Activated CD8-positive, alpha-beta T cell treated with anti-CD3 and anti-CD28 coated beads, Interleukin-2, amount 10 ng/mL, durations not matched to agents 7 days and 5 days (primary cell): ENCODE results near the gene LMCD1. TPM values are rescaled to one million over a fixed set of nuclear protein-coding genes. Genes with fewer than 3 reads are reported as not detected.

ENCODE experiments used
- ATAC-seq: fragments of 150-1000 bp; cut with Tn5 transposase; one replicate; pipeline ENCODE4 v1.10.0; 2021; ENCODE audit warnings: moderate library complexity
- CTCF ChIA-PET: fragments of 350-600 bp; sonication (Branson Sonifier 250); formaldehyde crosslinking; loops from one replicate; lab custom pipeline; 2021; ENCODE audit warnings: antibody characterized with exemption; lab: Charles Lee
- POLR2A ChIA-PET: fragments of 350-600 bp; sonication (Branson Sonifier 250); formaldehyde crosslinking; loops from one replicate; lab custom pipeline; 2021; ENCODE audit warnings: antibody characterized with exemption; lab: Charles Lee
- DNase-seq: peaks from one replicate; pipeline ENCODE4 v3.0.0-alpha.2; 2020
- H3K27ac Mint-ChIP-seq: one replicate; pipeline ENCODE4 v1.8.0; 2021; ENCODE audit warnings: mild to moderate bottlenecking, mixed read lengths
- H3K27me3 Mint-ChIP-seq: one replicate; pipeline ENCODE4 v1.8.0; 2021; ENCODE audit warnings: low read depth, mixed read lengths
- H3K36me3 Mint-ChIP-seq: one replicate; pipeline ENCODE4 v1.8.0; 2021; ENCODE audit warnings: low read depth, mixed read lengths
- H3K4me1 Mint-ChIP-seq: one replicate; pipeline ENCODE4 v1.8.0; 2021; ENCODE audit warnings: low read depth, mixed read lengths
- H3K4me3 Mint-ChIP-seq: one replicate; pipeline ENCODE4 v1.8.0; 2021; ENCODE audit warnings: mild to moderate bottlenecking, mixed read lengths
- H3K9me3 Mint-ChIP-seq: one replicate; pipeline ENCODE4 v1.8.0; 2022; ENCODE audit warnings: mixed read lengths; ENCODE audit not compliant: insufficient read depth
- total RNA-seq, 2 experiments: library from RNA; stranded (reverse); gene quantifications; one replicate each; pipeline ENCODE4 v1.2.3, GENCODE V29; 2021

LMCD1 gene, protein sequence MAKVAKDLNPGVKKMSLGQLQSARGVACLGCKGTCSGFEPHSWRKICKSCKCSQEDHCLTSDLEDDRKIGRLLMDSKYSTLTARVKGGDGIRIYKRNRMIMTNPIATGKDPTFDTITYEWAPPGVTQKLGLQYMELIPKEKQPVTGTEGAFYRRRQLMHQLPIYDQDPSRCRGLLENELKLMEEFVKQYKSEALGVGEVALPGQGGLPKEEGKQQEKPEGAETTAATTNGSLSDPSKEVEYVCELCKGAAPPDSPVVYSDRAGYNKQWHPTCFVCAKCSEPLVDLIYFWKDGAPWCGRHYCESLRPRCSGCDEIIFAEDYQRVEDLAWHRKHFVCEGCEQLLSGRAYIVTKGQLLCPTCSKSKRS
- 1 to 10 TPM in 1 of 2 experiments, under 1 TPM in 1; 0.53 to 1.2 TPM for total RNA-seq

DNA sequence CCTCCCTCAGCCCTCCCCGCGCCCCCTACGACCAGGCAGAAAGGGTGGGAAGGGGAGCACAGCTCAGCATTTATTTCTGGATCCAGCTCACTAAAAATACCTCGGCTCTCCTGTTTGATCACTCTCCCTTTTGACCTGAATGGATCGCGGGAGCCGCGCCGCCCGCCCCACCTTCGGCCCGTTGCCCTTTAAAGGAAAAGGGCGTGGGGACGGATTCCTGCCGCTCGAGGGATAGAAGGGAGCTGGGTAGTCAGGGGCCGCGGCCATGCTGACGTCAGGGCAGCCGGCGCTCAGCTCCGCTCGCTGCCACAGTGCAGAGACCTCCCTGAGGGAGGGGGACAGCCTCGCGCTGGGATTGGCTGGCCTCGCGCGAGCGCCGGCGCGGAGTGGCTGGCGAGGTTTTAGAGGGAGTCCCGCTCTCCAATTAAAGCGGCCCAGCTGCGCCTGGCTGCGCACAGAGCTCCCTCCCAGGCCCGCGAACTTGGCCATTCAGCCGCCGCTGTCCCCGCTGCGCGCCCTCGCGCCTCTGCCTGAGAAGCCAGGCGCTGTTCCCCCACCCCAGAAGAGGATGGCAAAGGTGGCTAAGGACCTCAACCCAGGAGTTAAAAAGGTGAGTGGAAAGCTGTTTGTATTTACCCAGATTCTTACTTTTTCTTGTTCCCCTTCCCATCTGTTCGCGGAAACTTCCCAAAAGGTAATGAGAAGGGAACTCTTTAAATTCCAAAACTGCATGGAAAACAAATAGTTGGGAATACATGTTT, at the start of gene LMCD1:
Gene LMCD1 (plus strand): TSS at position 453 of the 761 bp plus-strand sequence. CDS start 116 bp downstream, at position 569.
- Mint-ChIP-seq H3K36me3 (no peaks in the 10 kb centered on the region), H3K4me3 (peak within 1 kb of the TSS; percentile 66), H3K27ac (no peak within 1 kb of the TSS), H3K4me1 (peaks cover 9% of the 10 kb centered on the region), H3K9me3 (no peaks in the 10 kb centered on the region), H3K27me3 (peaks cover 22% of the 10 kb centered on the region)
- ATAC-seq (peak; percentile 100), DNase-seq (peak; percentile 79)
- ChIA-PET POLR2A (no interaction called here), CTCF (no interaction called here)

DNA sequence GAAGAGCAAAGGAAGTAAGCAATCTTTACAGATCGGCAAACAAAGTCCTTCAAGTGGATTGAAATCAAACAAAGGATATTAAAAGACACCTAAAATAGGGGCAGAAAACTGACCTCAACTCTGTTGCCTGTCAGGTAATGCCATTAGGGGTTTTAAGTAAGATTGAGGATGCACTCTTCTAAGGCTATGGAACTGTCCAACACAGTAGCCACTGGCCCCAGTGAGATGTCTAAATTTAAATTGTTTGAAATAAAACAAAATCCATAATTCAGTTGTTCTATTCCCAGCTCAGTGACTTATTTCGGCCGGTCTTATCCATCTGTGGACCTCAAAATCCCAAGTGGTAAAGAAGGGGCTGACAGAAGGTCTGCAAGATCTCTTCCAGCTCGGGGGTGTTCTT, 49.5 kb upstream of the LMCD1 start:
- no peak for ATAC-seq
- Mint-ChIP-seq H3K9me3 (no peaks in the 10 kb centered on the region), H3K4me3 (no peak overlapping the region), H3K4me1 (no peaks in the 10 kb centered on the region), H3K27me3 (no peaks in the 10 kb centered on the region), H3K27ac (no peak overlapping the region), H3K36me3 (no peaks in the 10 kb centered on the region)
- no peak for DNase-seq
- ChIA-PET CTCF (no interaction called here), POLR2A (no interaction called here)

DNA sequence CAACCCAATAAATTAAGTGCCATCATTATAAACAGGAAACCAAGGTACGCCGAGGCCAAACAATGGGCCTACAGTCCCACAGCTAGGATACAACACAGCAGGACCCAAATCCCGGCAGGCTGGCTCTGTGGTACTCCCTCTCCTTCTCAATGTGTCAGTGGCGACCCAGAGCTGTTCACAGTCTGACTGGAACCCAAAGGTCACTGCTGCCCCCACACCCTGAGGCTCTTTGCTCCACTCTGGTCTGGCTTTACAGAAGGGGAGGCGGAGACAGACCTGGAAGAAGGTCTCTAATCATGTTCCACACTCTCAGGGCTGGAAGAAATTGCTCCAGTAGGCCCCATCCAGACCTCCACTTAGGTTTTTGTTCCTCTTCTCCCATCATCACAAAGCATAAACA, 48.5 kb upstream of the LMCD1 start:
- POLR2A ChIA-PET, result no interaction called here
- H3K27me3 Mint-ChIP-seq, result no peaks in the 10 kb centered on the region
- no peaks in the 10 kb centered on the region for H3K36me3 Mint-ChIP-seq
- H3K4me3 Mint-ChIP-seq, result no peak overlapping the region
- H3K4me1 Mint-ChIP-seq, result no peaks in the 10 kb centered on the region
- H3K27ac Mint-ChIP-seq, result no peak overlapping the region
- no peak for ATAC-seq
- DNase-seq, result no peak
- no peaks in the 10 kb centered on the region for H3K9me3 Mint-ChIP-seq
- CTCF ChIA-PET, result no interaction called here

DNA sequence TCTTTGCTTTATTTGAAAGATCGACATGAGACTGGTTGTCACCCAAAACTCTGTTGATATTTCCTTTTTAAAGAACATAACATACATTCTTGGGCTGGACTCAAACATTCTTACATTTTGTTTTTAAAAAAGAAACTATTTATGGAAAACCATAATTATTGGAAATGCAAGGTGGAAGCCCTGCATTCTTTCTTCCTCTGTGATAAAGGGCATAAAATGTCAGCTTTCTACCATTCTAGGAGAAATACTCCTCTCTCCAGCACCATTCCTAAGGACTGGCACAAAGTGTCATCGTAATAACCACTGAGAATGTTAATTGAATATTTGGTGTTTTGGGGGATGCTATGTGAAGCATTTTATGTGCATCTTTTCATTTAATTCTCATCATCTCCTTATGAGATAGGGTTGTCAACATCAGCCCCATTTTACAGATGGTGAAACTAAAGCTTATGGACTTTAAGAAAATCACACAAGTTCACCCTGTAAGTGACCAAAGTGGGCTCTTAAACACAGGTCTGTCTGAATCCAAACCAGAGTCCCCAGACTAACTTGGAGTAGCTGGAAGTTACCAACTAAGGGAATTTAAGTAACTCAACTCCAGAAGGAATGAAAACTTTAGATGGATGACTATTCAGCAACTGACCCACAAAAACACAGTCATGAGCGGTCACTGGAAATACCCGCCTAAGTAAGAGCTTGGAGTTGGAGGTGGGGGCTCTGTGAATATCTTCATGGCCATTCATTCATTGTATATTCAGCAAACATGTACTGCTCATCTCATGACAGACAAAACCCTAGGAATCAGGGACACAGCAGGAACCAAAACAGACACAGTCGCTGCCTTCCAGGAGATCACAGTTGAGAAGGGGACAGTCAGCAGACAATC, 45.9 kb upstream of the LMCD1 start:
- H3K27me3 Mint-ChIP-seq, result no peaks in the 10 kb centered on the region
- no peak overlapping the region for H3K4me3 Mint-ChIP-seq
- H3K9me3 Mint-ChIP-seq, result no peaks in the 10 kb centered on the region
- DNase-seq (no peak), ATAC-seq (no peak)
- no peaks in the 10 kb centered on the region for H3K4me1 Mint-ChIP-seq
- ChIA-PET CTCF (no interaction called here), POLR2A (no interaction called here)
- H3K36me3 Mint-ChIP-seq, result no peaks in the 10 kb centered on the region
- no peak overlapping the region for H3K27ac Mint-ChIP-seq

DNA sequence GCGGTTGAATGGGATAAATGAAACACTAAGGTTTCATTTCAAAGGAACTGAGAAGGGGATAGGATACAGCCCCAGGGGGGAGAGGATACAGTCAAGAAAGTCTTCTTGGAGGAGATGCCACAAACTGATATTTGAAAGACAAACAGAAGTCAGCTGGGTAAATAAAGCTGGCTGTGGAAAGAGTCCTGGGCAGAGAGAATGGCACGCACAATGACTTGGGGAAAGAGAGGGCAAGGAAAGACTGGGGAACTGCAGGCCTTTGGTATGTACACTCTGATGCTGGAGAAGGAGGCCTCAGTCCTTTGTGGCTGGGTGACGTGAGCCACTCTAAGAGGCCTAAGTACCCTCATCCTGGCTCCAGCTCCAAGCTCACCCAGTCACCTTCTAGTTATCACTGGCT, 45.2 kb upstream of the LMCD1 start:
- Mint-ChIP-seq H3K4me1 (no peaks in the 10 kb centered on the region), H3K36me3 (no peaks in the 10 kb centered on the region), H3K9me3 (no peaks in the 10 kb centered on the region), H3K27me3 (no peaks in the 10 kb centered on the region), H3K27ac (no peak overlapping the region), H3K4me3 (no peak overlapping the region)
- ATAC-seq, result no peak
- ChIA-PET POLR2A (no interaction called here), CTCF (no interaction called here)
- DNase-seq, result no peak

DNA sequence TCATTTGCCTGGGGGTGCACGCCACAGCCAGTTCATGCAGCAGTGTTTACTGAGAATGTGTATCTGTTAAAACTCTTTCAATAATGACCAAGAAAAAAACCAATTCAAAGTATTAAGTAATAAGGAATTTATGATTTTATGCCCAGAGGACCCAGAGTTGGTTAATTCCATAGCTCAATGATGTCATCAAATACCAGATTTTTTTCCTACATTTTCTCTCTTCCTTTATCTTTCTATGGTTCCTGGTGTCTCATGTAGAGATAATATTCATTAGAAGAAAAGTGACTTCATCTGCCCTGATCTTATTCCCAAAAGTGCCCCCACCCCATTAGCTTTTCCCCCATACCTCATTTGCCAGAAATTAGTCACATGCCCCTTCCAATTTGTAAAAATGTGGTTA, 44.6 kb upstream of the LMCD1 start:
- Mint-ChIP-seq H3K36me3 (no peaks in the 10 kb centered on the region), H3K4me3 (no peak overlapping the region), H3K4me1 (no peaks in the 10 kb centered on the region), H3K27ac (no peak overlapping the region), H3K9me3 (no peaks in the 10 kb centered on the region), H3K27me3 (no peaks in the 10 kb centered on the region)
- ATAC-seq, result no peak
- DNase-seq, result no peak
- ChIA-PET POLR2A (no interaction called here), CTCF (no interaction called here)

DNA sequence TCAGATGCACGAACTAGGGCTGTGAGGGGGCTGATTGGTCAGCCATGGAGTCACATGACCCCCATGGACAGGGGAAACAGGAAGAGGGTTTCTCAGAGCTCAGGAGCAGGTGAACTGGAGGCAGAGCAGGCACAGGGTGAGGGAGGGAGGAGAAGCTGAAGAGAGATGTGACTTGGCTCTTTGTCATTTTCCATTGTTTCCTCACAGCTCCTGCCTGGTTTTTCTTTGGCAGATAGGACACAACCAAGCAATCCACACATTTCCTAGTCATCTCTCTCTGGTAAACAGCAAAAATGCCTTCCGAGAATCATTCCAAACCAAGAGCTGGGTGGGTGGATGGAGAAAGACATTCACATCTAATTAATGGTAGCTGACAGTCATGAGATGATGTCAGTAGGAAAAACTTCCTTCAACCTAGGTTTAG, 43.4 kb upstream of the LMCD1 start:
- CTCF ChIA-PET, result no interaction called here

DNA sequence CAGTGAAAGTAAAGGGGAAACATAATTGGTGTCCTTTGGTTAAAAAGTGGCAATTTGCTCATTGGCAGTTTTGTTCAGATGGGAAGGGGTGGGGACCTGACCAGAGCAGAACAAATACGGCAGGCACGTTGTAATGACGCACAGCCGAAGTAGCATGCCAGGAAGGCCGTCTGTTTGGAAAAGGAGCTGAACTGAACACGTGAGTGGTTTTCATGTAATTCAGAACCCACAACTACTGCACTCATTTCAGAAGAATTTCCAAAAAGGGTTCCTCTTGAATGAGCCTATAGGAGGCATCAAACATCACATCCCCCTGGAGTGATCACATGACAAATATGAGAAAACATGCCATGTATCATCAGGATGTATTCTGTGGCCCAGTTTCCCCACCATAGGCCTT, 42.9 kb upstream of the LMCD1 start:
- ATAC-seq (no peak), DNase-seq (no peak)
- POLR2A ChIA-PET, result no interaction called here
- no peaks in the 10 kb centered on the region for H3K4me1 Mint-ChIP-seq
- H3K27ac Mint-ChIP-seq, result no peak overlapping the region
- H3K4me3 Mint-ChIP-seq, result no peak overlapping the region
- peaks cover under 1% of the 10 kb centered on the region for H3K27me3 Mint-ChIP-seq
- no peaks in the 10 kb centered on the region for H3K9me3 Mint-ChIP-seq
- CTCF ChIA-PET, result no interaction called here
- H3K36me3 Mint-ChIP-seq, result no peaks in the 10 kb centered on the region

More for the DNA sequence above, 43.4 kb upstream of the LMCD1 start:
- H3K9me3 Mint-ChIP-seq, result no peaks in the 10 kb centered on the region
- H3K4me3 Mint-ChIP-seq, result no peak overlapping the region
- no peak overlapping the region for H3K27ac Mint-ChIP-seq
- POLR2A ChIA-PET, result no interaction called here
- DNase-seq (no peak), ATAC-seq (no peak)
- no peaks in the 10 kb centered on the region for H3K36me3 Mint-ChIP-seq
- H3K4me1 Mint-ChIP-seq, result no peaks in the 10 kb centered on the region
- H3K27me3 Mint-ChIP-seq, result no peaks in the 10 kb centered on the region

DNA sequence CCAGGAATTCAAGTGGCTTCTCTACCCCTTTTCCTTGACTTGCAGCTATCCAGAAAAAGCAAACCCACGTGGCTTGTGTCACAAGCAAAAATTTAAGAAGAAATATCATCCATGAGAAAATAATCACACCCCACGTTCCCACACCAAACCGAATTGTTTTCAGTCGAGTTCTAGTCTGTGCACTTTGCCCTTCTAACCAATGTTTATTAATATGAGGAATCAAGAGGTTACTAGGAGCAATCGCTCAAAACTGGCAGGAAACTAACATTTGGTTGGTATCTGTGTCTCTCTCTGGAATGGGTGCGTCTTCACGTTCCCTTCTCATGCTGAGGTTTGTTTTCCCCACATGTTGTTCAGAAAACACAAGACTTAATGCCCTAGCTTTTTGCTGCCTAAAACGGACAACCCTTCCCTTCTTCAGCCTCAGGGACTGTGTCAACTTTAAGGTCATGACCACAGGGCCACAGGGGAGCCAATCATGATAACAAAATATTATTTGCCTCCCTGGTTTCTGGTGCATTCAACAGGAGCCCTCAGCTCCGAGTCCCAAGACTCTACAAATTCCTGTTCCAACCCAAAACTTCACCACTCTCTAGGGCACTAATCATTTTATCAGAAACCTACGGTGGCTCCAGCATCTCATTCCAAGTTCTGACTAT, 41.4 kb upstream of the LMCD1 start:
- Mint-ChIP-seq H3K4me1 (no peaks in the 10 kb centered on the region), H3K9me3 (no peaks in the 10 kb centered on the region), H3K27ac (no peak overlapping the region), H3K36me3 (no peaks in the 10 kb centered on the region), H3K27me3 (peaks cover 2% of the 10 kb centered on the region), H3K4me3 (no peak overlapping the region)
- ChIA-PET CTCF (no interaction called here), POLR2A (no interaction called here)
- ATAC-seq (no peak), DNase-seq (no peak)

DNA sequence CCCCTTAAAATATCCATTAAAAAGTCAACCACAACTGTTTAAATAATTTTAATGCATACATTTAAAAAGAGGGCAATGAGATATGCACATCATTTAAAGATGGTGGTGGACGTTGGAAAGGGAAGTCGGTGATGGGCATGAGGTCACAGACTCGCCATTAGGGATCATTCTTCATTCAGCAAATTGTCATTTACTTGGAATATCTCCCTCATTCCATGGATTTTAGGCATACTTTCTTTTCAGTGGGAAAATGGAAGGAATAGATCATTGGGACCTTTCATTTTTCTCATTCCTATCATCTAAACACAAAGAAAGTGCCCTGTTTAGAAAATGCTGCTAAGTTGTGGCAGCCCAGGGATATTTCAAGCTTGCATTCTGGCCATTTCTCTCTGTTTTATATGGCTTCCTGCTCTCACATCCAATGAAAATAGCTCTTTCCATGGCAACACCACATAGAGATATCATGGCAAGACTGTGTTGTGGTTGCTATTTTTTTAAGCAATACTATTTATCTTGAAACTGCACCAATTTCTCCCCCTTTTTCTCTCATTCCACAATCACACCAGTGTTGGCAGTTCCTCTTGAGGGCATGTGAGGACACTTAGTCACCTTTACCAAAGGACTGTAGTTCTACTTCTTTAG, 40.7 kb upstream of the LMCD1 start:
- DNase-seq (no peak), ATAC-seq (no peak)
- Mint-ChIP-seq H3K36me3 (no peaks in the 10 kb centered on the region), H3K9me3 (no peaks in the 10 kb centered on the region), H3K27ac (no peak overlapping the region), H3K27me3 (peaks cover 3% of the 10 kb centered on the region), H3K4me1 (no peaks in the 10 kb centered on the region), H3K4me3 (no peak overlapping the region)
- ChIA-PET POLR2A (no interaction called here), CTCF (no interaction called here)

DNA sequence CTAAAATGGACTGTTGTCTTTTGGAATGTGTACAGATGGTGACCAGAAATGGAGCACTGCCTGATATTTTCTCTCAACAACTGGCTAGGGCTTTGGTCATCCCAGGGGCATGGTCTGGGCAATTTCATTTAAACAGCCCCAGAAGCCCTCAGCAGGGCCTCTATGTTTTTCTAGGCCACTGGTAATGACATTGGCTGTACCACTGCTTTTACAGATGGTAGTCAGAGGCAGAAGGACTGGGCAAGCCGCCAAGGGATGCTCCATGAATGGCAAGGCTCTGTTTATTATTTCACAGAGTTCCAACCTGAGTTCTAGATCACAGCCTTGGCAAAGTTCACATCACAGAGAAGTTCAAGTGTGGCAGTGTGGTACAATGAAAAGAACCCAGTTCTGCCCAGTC, 37.0 kb upstream of the LMCD1 start:
- ChIA-PET CTCF (no interaction called here), POLR2A (no interaction called here)
- Mint-ChIP-seq H3K9me3 (no peaks in the 10 kb centered on the region), H3K27me3 (peaks cover 7% of the 10 kb centered on the region), H3K27ac (no peak overlapping the region), H3K4me3 (no peak overlapping the region), H3K4me1 (no peaks in the 10 kb centered on the region), H3K36me3 (no peaks in the 10 kb centered on the region)
- DNase-seq (no peak), ATAC-seq (no peak)
